Measurements from ENCODE around the gene PLEKHM2.

DNA sequence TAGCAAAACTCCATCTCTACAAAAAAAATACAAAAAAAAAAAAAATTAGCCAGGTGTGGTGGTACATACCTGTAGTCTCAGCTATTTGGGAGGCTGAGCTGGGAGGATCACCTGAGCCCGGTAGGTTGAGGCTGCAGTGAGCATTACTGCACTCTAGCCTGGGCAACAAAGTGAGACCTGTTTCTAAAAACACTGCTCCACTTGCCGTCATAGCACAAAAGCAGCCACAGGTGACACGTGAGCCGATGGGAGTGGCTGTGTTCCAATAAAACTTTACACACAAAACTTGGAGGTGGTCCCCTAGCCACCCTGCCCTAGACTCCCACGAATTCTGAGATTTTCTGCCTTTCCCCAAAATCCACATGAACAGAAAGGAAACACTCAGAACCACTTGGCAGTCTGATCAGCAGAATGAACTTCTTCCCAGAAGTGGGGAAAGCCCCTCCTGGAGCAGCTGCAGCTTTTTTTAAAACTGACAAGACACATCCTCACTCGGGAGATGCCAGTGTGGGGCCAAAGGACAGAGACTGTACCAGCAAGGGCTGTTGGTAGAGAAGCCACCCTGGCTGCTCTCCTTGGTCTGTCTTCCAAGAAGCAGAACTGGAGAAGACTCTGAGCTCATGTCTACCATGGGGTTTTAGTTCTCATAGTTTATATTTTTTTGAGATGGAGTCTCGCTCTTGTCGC lies 23.3 kb downstream of the PLEKHM2 start:
- no peak for TF ChIP-seq EZH2phosphoT487 (IDR thresholded peaks at IDR 0.05; ENCODE audit: borderline replicate concordance, low read length)
- TF ChIP-seq, protein P1, sequence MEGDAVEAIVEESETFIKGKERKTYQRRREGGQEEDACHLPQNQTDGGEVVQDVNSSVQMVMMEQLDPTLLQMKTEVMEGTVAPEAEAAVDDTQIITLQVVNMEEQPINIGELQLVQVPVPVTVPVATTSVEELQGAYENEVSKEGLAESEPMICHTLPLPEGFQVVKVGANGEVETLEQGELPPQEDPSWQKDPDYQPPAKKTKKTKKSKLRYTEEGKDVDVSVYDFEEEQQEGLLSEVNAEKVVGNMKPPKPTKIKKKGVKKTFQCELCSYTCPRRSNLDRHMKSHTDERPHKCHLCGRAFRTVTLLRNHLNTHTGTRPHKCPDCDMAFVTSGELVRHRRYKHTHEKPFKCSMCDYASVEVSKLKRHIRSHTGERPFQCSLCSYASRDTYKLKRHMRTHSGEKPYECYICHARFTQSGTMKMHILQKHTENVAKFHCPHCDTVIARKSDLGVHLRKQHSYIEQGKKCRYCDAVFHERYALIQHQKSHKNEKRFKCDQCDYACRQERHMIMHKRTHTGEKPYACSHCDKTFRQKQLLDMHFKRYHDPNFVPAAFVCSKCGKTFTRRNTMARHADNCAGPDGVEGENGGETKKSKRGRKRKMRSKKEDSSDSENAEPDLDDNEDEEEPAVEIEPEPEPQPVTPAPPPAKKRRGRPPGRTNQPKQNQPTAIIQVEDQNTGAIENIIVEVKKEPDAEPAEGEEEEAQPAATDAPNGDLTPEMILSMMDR (IDR thresholded peaks at IDR 0.05; ENCODE audit: low read depth, low read length, poor library complexity, severe bottlenecking) = no peak

Data from DOHH2 (cell line).